ENCODE results near the gene CHD3.

Gene CHD3

GRCh38 chr17:7897090-7897489, 8.5 kb downstream of the CHD3 start:
- Histone ChIP-seq H3K27me3 (ENCODE audit: control insufficient read depth, insufficient read depth, low read length) (no peaks in the 10 kb centered on the region), H3K9ac (ENCODE audit: low read length) (no peak overlapping the region), H3K4me3 (ENCODE audit: low read length) (no peak overlapping the region), H3K36me3 (ENCODE audit: control insufficient read depth, insufficient read depth, low read length) (peaks cover 49% of the 10 kb centered on the region), H3K4me1 (ENCODE audit: control insufficient read depth, insufficient read depth, low read length) (no peaks in the 10 kb centered on the region), H3K27ac (ENCODE audit: low read depth, low read length) (no peak overlapping the region)

GRCh38 chr17:7897773-7898172, 9.2 kb downstream of the CHD3 start:
- H3K27me3 ChIP-seq (ENCODE audit: control insufficient read depth, insufficient read depth, low read length), result no peaks in the 10 kb centered on the region

GRCh38 chr17:7903154-7904103, 14.8 kb downstream of the CHD3 start:
- Histone ChIP-seq H3K27ac (ENCODE audit: low read depth, low read length) (no peak overlapping the region), H3K4me3 (ENCODE audit: low read length) (no peak overlapping the region), H3K36me3 (ENCODE audit: control insufficient read depth, insufficient read depth, low read length) (peaks cover 62% of the 10 kb centered on the region)

More at GRCh38 chr17:7897773-7898172, 9.2 kb downstream of the CHD3 start:
- Histone ChIP-seq H3K36me3 (ENCODE audit: control insufficient read depth, insufficient read depth, low read length) (peaks cover 51% of the 10 kb centered on the region), H3K9ac (ENCODE audit: low read length) (no peak overlapping the region), H3K4me3 (ENCODE audit: low read length) (no peak overlapping the region), H3K4me1 (ENCODE audit: control insufficient read depth, insufficient read depth, low read length) (no peaks in the 10 kb centered on the region), H3K27ac (ENCODE audit: low read depth, low read length) (no peak overlapping the region)

GRCh38 chr17:7909089-7909488, 20.5 kb downstream of the CHD3 start:
- no peak overlapping the region for H3K9ac ChIP-seq (ENCODE audit: low read length)
- no peaks in the 10 kb centered on the region for H3K4me1 ChIP-seq (ENCODE audit: control insufficient read depth, insufficient read depth, low read length)
- no peaks in the 10 kb centered on the region for H3K27me3 ChIP-seq (ENCODE audit: control insufficient read depth, insufficient read depth, low read length)
- H3K36me3 ChIP-seq (ENCODE audit: control insufficient read depth, insufficient read depth, low read length), result peaks cover 44% of the 10 kb centered on the region
- H3K4me3 ChIP-seq (ENCODE audit: low read length), result no peak overlapping the region
- no peak overlapping the region for H3K27ac ChIP-seq (ENCODE audit: low read depth, low read length)

More at GRCh38 chr17:7903154-7904103, 14.8 kb downstream of the CHD3 start:
- no peak overlapping the region for H3K9ac ChIP-seq (ENCODE audit: low read length)
- no peaks in the 10 kb centered on the region for H3K27me3 ChIP-seq (ENCODE audit: control insufficient read depth, insufficient read depth, low read length)
- no peaks in the 10 kb centered on the region for H3K4me1 ChIP-seq (ENCODE audit: control insufficient read depth, insufficient read depth, low read length)

GRCh38 chr17:7910281-7910680, 21.7 kb downstream of the CHD3 start:
- peaks cover 36% of the 10 kb centered on the region for H3K36me3 ChIP-seq (ENCODE audit: control insufficient read depth, insufficient read depth, low read length)
- no peak overlapping the region for H3K4me3 ChIP-seq (ENCODE audit: low read length)
- H3K9ac ChIP-seq (ENCODE audit: low read length), result no peak overlapping the region
- H3K4me1 ChIP-seq (ENCODE audit: control insufficient read depth, insufficient read depth, low read length), result peaks cover 7% of the 10 kb centered on the region
- H3K27me3 ChIP-seq (ENCODE audit: control insufficient read depth, insufficient read depth, low read length), result no peaks in the 10 kb centered on the region
- no peak overlapping the region for H3K27ac ChIP-seq (ENCODE audit: low read depth, low read length)

GRCh38 chr17:7910711-7911110, 22.1 kb downstream of the CHD3 start:
- Histone ChIP-seq H3K9ac (ENCODE audit: low read length) (no peak overlapping the region), H3K36me3 (ENCODE audit: control insufficient read depth, insufficient read depth, low read length) (peaks cover 36% of the 10 kb centered on the region)

GRCh38 chr17:7911116-7911515, 22.5 kb downstream of the CHD3 start:
- H3K27me3 ChIP-seq (ENCODE audit: control insufficient read depth, insufficient read depth, low read length), result no peaks in the 10 kb centered on the region
- no peak overlapping the region for H3K27ac ChIP-seq (ENCODE audit: low read depth, low read length)
- H3K36me3 ChIP-seq (ENCODE audit: control insufficient read depth, insufficient read depth, low read length), result peaks cover 36% of the 10 kb centered on the region
- H3K9ac ChIP-seq (ENCODE audit: low read length), result no peak overlapping the region
- H3K4me1 ChIP-seq (ENCODE audit: control insufficient read depth, insufficient read depth, low read length), result peaks cover 9% of the 10 kb centered on the region
- H3K4me3 ChIP-seq (ENCODE audit: low read length), result no peak overlapping the region

More at GRCh38 chr17:7910711-7911110, 22.1 kb downstream of the CHD3 start:
- peaks cover 9% of the 10 kb centered on the region for H3K4me1 ChIP-seq (ENCODE audit: control insufficient read depth, insufficient read depth, low read length)
- H3K27me3 ChIP-seq (ENCODE audit: control insufficient read depth, insufficient read depth, low read length), result no peaks in the 10 kb centered on the region
- no peak overlapping the region for H3K27ac ChIP-seq (ENCODE audit: low read depth, low read length)
- H3K4me3 ChIP-seq (ENCODE audit: low read length), result no peak overlapping the region

GRCh38 chr17:7912927-7913524, 24.4 kb downstream of the CHD3 start:
- no peak overlapping the region for H3K27ac ChIP-seq (ENCODE audit: low read depth, low read length)

GRCh38 chr17:7915179-7915610, 26.6 kb downstream of the CHD3 start:
- peaks cover 17% of the 10 kb centered on the region for H3K4me1 ChIP-seq (ENCODE audit: control insufficient read depth, insufficient read depth, low read length)
- H3K27ac ChIP-seq (ENCODE audit: low read depth, low read length), result peak overlapping the region; percentile 97
- no peaks in the 10 kb centered on the region for H3K27me3 ChIP-seq (ENCODE audit: control insufficient read depth, insufficient read depth, low read length)
- peak overlapping the region; percentile 52 for H3K9ac ChIP-seq (ENCODE audit: low read length)
- H3K36me3 ChIP-seq (ENCODE audit: control insufficient read depth, insufficient read depth, low read length), result peaks cover 9% of the 10 kb centered on the region
- peak overlapping the region; percentile 89 for H3K4me3 ChIP-seq (ENCODE audit: low read length)

More at GRCh38 chr17:7912927-7913524, 24.4 kb downstream of the CHD3 start:
- H3K4me1 ChIP-seq (ENCODE audit: control insufficient read depth, insufficient read depth, low read length), result peaks cover 17% of the 10 kb centered on the region
- H3K36me3 ChIP-seq (ENCODE audit: control insufficient read depth, insufficient read depth, low read length), result peaks cover 21% of the 10 kb centered on the region
- no peaks in the 10 kb centered on the region for H3K27me3 ChIP-seq (ENCODE audit: control insufficient read depth, insufficient read depth, low read length)
- no peak overlapping the region for H3K4me3 ChIP-seq (ENCODE audit: low read length)
- H3K9ac ChIP-seq (ENCODE audit: low read length), result no peak overlapping the region

- peak within 1 kb of the TSS; percentile 77 for H3K9ac ChIP-seq (ENCODE audit: low read length)
- H3K4me1 ChIP-seq (ENCODE audit: control insufficient read depth, insufficient read depth, low read length), result peaks cover 17% of the 10 kb centered on the region
- no peaks in the 10 kb centered on the region for H3K27me3 ChIP-seq (ENCODE audit: control insufficient read depth, insufficient read depth, low read length)
- peak within 1 kb of the TSS; percentile 97 for H3K27ac ChIP-seq (ENCODE audit: low read depth, low read length)
- peak within 1 kb of the TSS; percentile 89 for H3K4me3 ChIP-seq (ENCODE audit: low read length)
- peaks cover 8% of the 10 kb centered on the region for H3K36me3 ChIP-seq (ENCODE audit: control insufficient read depth, insufficient read depth, low read length)
Measured at GRCh38 chr17:7915611-7916384, 27.2 kb downstream of the CHD3 start, which contains the start of gene RNF227. Gene RNF227 (minus strand): TSS chr17:7916289. CDS start chr17:7916195, 94 bp downstream.

- H3K36me3 ChIP-seq (ENCODE audit: control insufficient read depth, insufficient read depth, low read length), result peaks cover 2% of the 10 kb centered on the region
- peak overlapping the region; percentile 77 for H3K9ac ChIP-seq (ENCODE audit: low read length)
- H3K4me1 ChIP-seq (ENCODE audit: control insufficient read depth, insufficient read depth, low read length), result peaks cover 17% of the 10 kb centered on the region
- peak overlapping the region; percentile 97 for H3K27ac ChIP-seq (ENCODE audit: low read depth, low read length)
- H3K4me3 ChIP-seq (ENCODE audit: low read length), result peak overlapping the region; percentile 89
- H3K27me3 ChIP-seq (ENCODE audit: control insufficient read depth, insufficient read depth, low read length), result no peaks in the 10 kb centered on the region
Measured at GRCh38 chr17:7916385-7916682, 27.7 kb downstream of the CHD3 start.

- Histone ChIP-seq H3K27ac (ENCODE audit: low read depth, low read length) (peak overlapping the region; percentile 97), H3K9ac (ENCODE audit: low read length) (no peak overlapping the region), H3K36me3 (ENCODE audit: control insufficient read depth, insufficient read depth, low read length) (no peaks in the 10 kb centered on the region), H3K4me1 (ENCODE audit: control insufficient read depth, insufficient read depth, low read length) (peaks cover 17% of the 10 kb centered on the region), H3K4me3 (ENCODE audit: low read length) (peak overlapping the region; percentile 89), H3K27me3 (ENCODE audit: control insufficient read depth, insufficient read depth, low read length) (no peaks in the 10 kb centered on the region)
Measured at GRCh38 chr17:7916808-7917207, 28.2 kb downstream of the CHD3 start.

Measured in rectal smooth muscle tissue (tissue), 1 donor.